ENCODE results near the gene TDRD1. TPM values are rescaled to one million over a fixed set of nuclear protein-coding genes. Genes with fewer than 3 reads are reported as not detected.

Gene TDRD1
- total RNA-seq, 1 donor = 0.43 TPM

DNA sequence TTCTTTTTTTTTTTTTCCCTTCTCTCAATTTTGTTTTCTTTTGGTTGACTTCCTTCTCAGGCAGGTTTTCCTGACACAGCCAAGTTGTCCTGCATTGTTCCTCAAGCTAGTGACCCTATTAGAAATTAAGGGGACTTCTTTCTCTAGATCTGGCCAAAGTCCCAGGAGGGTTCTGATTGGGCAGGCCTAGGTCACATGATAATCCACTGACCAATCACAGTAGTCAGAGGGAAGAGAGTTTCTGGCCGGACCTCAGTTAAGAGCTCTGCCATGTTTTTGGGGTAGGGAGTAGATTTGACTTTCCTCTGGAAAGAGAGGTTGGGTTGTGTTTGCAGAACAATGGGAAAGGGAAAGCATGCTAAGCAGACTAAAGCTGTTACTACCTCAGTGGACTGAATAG is 76.1 kb downstream of the TDRD1 start:
- TF ChIP-seq, protein P1, sequence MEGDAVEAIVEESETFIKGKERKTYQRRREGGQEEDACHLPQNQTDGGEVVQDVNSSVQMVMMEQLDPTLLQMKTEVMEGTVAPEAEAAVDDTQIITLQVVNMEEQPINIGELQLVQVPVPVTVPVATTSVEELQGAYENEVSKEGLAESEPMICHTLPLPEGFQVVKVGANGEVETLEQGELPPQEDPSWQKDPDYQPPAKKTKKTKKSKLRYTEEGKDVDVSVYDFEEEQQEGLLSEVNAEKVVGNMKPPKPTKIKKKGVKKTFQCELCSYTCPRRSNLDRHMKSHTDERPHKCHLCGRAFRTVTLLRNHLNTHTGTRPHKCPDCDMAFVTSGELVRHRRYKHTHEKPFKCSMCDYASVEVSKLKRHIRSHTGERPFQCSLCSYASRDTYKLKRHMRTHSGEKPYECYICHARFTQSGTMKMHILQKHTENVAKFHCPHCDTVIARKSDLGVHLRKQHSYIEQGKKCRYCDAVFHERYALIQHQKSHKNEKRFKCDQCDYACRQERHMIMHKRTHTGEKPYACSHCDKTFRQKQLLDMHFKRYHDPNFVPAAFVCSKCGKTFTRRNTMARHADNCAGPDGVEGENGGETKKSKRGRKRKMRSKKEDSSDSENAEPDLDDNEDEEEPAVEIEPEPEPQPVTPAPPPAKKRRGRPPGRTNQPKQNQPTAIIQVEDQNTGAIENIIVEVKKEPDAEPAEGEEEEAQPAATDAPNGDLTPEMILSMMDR (IDR thresholded peaks at IDR 0.05; ENCODE audit: insufficient read depth, low read depth, low read length) = no peak
- DNase-seq (ENCODE audit: low read depth) = no peak
- H3K4me3 ChIP-seq (ENCODE audit: low read depth, low read length) = no peak overlapping the region

DNA sequence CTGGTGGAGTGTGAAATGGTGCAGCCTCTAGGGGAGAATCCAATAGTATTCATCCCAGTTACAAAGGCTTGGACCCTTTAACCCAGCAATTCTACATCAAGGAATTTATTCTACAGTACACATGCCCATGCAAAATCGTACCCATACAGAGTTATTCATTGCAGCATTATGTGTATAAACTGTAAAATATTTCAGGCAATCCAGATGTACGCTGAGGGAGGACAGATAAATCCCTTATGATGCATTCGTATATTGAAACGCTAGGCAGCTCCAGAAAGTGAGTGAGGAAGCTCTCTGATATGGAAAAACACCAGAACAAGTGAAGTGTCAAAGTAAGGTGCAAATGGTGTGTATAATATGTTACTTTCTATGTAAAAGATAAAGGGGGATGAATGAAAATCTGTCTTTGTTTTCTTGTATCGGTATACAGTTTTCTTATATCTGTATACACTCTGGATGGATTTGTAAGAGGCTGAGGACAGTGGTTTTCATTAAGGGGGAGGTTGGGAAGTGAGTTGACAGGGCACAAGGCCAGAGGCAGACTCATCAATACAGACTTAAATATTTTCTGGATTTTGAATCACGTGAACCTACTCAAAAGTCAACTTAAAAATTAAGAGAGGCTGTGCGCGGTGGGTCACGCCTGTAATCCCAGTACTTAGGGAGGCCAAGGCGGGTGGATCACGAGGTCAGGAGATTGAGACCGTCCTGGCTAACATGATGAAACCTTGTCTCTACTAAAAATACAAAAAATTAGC is 77.0 kb downstream of the TDRD1 start:
- TF ChIP-seq, protein P1 (IDR thresholded peaks at IDR 0.05; ENCODE audit: insufficient read depth, low read depth, low read length) = no peak
- no peak overlapping the region for H3K4me3 ChIP-seq (ENCODE audit: low read depth, low read length)
- DNase-seq (ENCODE audit: low read depth) = peak; percentile 66

DNA sequence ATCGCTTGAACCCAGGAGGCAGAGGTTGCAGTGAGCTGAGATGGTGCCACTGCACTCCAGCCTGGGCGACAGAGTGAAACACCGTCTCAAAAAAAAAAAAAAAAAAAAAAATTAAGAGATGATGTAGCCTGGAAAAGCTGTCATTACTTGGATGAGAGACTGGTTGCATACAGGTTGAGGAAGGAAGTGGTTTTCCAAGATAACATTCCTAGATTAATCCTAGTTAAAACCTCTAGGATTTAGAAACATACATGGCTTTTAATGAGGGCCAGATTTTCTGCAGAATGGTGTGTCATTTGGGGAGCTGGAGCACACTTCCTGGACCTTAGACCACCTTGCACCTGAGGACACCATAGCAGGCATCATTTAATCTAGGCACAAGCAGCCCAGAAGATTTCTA is 77.7 kb downstream of the TDRD1 start:
- no peak overlapping the region for H3K4me3 ChIP-seq (ENCODE audit: low read depth, low read length)
- peak; percentile 79 for DNase-seq (ENCODE audit: low read depth)
- TF ChIP-seq, protein P1 (IDR thresholded peaks at IDR 0.05; ENCODE audit: insufficient read depth, low read depth, low read length) = no peak

DNA sequence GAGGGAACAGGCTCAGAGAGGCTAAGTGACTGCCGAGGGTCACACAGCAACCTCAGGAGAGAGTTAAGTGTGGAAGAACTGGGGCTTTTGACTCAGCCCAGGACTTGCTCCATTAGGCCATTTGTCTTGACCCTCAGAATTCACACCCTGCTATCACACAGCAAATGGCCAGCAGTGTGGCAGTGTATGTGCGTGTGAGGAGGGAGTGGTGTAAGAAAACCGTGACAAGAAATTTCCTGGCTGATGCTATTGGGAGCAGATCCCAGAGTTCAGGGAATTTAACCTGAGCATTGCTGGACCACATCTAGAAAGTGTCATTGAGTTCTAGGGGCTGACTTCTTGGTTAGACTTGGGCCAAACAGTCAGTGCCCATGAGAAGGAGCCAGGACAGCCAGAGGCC is 78.3 kb downstream of the TDRD1 start:
- peak; percentile 19 for DNase-seq (ENCODE audit: low read depth)
- TF ChIP-seq, protein P1 (IDR thresholded peaks at IDR 0.05; ENCODE audit: insufficient read depth, low read depth, low read length) = no peak
- H3K4me3 ChIP-seq (ENCODE audit: low read depth, low read length) = no peak overlapping the region

DNA sequence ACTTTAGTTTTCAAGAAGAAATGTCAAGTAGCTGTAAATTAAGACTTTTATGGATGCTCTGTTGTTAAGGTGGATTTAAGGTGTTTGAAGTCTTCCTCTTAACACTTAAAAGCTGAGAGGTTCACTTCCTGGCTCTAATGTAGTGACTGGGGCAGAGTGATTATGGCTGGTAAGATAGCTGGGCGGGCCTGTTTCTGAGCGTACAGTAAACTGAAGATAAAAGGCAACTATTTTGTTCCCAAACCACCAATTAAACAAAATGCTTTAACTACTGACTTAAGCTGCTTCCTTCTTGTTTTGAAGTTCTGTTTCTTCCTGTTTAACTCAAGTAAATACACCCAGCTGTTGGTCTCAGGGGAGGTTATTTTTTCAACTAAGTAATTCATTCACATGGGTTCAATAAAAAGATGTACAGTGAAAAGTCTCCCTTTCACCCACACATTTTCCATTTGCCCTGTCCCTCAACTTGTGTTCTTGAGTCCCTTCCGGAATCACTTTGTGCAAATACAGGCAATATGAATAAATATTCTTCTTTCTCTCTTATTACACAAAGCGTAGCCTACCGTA is 79.2 kb downstream of the TDRD1 start:
- TF ChIP-seq, protein P1 (IDR thresholded peaks at IDR 0.05; ENCODE audit: insufficient read depth, low read depth, low read length) = no peak
- no peak overlapping the region for H3K4me3 ChIP-seq (ENCODE audit: low read depth, low read length)
- DNase-seq (ENCODE audit: low read depth) = peak; percentile 89

DNA sequence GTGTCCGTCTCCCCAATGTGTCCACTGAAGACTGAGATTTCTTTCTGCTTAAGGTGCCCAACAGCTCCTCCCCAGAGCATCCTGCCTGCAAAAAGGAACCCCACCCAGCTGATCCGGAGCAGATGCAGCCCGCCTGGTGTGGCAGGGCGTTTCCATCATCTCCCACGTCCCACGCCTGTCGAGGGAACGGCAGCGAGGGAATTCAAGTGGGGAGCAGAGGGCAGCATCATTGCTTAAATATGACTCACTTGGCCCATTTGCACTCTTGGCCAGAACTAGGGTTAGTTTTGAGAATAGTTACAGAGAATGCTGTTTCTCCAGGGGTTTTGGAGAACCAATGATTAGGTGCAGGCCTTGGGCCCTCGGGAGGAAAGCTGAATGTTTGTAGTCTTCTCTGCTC is 80.7 kb downstream of the TDRD1 start:
- DNase-seq (ENCODE audit: low read depth) = peak; percentile 83
- H3K4me3 ChIP-seq (ENCODE audit: low read depth, low read length) = no peak overlapping the region
- TF ChIP-seq, protein P1 (IDR thresholded peaks at IDR 0.05; ENCODE audit: insufficient read depth, low read depth, low read length) = no peak
